Measurements from ENCODE around the gene UMODL1.

Gene UMODL1

GRCh38 chr21:42130441-42130840 is 59.3 kb downstream of the UMODL1 start:
- no peak for TF ChIP-seq CTCF (IDR thresholded peaks at IDR 0.05; ENCODE audit: control insufficient read depth, insufficient read depth, low read depth, low read length, missing control alignments)
- DNase-seq (ENCODE audit: low read depth): no peak
- H3K4me3 ChIP-seq (ENCODE audit: control insufficient read depth, low read depth, low read length): no peak overlapping the region

DNA sequence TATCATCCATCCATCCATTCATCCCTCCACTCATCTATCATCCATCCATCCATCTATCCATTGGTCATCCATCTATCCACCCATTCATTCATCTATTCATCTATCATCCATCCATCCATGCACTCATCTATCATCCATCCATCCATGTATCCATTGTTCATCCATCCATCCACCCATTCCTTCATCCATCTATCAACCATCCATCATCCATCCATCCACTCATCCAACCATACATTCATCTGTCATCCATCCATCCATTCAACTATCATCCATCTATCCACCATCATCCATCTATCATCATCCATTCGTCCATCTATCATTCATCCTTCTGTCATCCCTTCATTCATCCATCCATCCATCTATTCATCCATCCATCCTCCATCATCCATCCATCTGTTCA is 61.1 kb downstream of the UMODL1 start:
- DNase-seq (ENCODE audit: low read depth): no peak
- H3K4me3 ChIP-seq (ENCODE audit: control insufficient read depth, low read depth, low read length): no peak overlapping the region
- no peak for TF ChIP-seq CTCF (IDR thresholded peaks at IDR 0.05; ENCODE audit: control insufficient read depth, insufficient read depth, low read depth, low read length, missing control alignments)

DNA sequence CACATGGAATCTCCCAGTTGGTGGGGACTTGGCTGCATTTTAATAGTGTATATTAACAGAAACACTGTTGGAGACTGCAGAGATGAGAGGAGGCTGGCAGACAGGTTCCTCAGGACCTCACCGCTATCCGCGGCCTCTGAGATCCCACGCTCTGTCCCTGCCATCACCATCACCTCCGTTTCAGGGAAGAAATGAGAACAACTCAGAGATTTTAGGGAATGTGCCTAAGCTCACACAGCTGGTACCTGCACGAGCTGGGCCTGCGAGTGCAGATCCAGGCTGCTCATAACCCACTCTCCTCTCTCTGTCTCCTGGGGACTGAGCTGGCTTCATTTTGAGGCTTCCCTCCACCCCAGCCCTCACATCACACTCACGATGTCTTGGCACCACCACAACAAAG is 62.0 kb downstream of the UMODL1 start:
- TF ChIP-seq CTCF (IDR thresholded peaks at IDR 0.05; ENCODE audit: control insufficient read depth, insufficient read depth, low read depth, low read length, missing control alignments): no peak
- no peak overlapping the region for H3K4me3 ChIP-seq (ENCODE audit: control insufficient read depth, low read depth, low read length)
- no peak for DNase-seq (ENCODE audit: low read depth)

DNA sequence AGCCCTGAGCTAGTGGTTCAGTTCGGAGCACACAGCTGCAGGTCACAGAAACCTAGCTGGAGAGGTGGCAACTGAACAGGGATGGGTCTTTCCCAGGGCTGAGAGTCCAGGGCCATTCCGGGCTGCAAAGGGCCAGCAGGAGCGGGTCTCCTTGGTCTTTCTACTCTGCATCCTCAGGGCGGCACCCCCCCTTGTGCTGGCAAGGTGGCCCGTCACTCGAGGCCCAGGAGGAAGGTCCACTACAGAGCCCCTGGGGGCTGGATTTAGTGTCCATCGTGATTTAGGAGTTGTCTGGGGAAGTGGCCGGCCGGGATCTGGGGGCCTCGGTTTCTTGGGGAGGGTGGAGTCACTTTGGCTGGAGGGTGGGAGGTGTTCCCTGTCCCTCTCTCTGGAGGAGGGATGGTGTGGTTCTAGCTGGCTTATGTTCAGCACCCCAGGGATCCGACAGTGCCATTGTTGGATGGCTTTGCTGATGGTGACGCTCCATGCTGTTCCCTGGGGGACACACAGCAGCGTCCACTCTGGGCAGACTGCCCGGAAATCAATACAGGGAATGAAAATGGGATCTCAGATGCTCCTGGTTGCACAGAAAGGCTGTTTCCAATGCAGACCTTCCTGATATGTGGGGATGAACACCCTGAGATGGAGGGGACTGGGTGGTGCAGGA is 64.4 kb downstream of the UMODL1 start:
- DNase-seq (ENCODE audit: low read depth): no peak
- no peak overlapping the region for H3K4me3 ChIP-seq (ENCODE audit: control insufficient read depth, low read depth, low read length)
- no peak for TF ChIP-seq CTCF (IDR thresholded peaks at IDR 0.05; ENCODE audit: control insufficient read depth, insufficient read depth, low read depth, low read length, missing control alignments)

GRCh38 chr21:42137191-42137904 is 66.2 kb downstream of the UMODL1 start:
- no peak overlapping the region for H3K4me3 ChIP-seq (ENCODE audit: control insufficient read depth, low read depth, low read length)
- no peak for DNase-seq (ENCODE audit: low read depth)
- no peak for TF ChIP-seq CTCF (IDR thresholded peaks at IDR 0.05; ENCODE audit: control insufficient read depth, insufficient read depth, low read depth, low read length, missing control alignments)

- H3K4me3 ChIP-seq (ENCODE audit: control insufficient read depth, low read depth, low read length): no peak overlapping the region
- no peak for DNase-seq (ENCODE audit: low read depth)
- no peak for TF ChIP-seq CTCF (IDR thresholded peaks at IDR 0.05; ENCODE audit: control insufficient read depth, insufficient read depth, low read depth, low read length, missing control alignments)
Observed at GRCh38 chr21:42140196-42140934, 69.2 kb downstream of the UMODL1 start.
